ENCODE measurements around the gene FEM1B. TPM values are rescaled to one million over a fixed set of nuclear protein-coding genes. Genes with fewer than 3 reads are reported as not detected.
"Not testable (repeated sequence)": the region's sequence is repeated elsewhere in the genome, so short reads cannot be mapped to it uniquely, and the experiment has no call there.

The FEM1B gene
- total RNA-seq, 2 donors from 2014 or later, result 33.1 to 55.3 TPM

DNA sequence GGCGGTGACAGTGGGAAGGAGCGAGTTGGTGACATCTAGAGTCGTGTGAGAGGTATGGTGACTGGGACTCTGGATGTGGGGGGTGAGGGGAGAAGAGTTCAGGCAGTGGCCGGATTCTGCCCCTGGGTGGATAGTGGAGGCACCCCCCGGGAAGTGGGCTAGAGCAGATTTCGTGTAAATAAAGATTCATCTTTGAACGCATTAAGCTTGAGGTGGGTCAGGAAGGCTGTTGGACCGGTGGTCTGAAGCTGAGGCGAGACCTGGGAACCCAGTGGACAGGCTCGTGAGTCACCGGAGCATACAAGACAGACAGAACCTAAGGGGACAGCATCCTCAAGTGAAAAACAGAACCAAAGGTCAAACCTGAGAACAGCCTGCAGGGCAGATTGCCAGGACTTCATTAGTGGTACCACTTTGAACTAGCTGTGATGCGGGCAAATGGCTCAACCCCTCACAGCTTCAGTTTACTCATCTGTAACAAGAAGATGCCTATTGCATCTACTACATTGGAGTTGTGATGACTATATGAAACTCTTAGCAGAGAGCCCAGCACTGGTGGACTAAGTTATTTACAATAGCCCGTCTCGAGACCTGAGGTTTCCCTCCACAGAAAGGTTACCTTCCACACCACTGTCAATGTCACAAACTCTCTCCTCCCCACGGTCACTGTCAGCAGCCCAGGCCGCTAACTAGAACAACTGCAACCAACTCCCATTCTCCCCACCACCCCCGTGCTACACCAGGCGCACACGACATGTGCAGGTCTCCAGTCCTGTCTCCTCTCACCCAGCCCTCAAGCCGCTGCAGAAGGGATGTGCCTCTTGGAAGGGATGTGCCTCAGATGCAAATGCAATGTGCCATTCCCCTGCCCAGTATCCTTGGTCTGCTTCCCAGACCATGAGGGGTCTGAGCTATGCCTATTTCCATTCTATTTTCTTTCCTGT lies 47.1 kb upstream of the FEM1B start:
- DNase-seq (ENCODE audit: low spot score), result peak; percentile 64
- H3K9me3 ChIP-seq, result no peaks in the 10 kb centered on the region
- H3K27me3 ChIP-seq, result no peaks in the 10 kb centered on the region
- peak overlapping the region; percentile 58 to 68 for H3K4me3 ChIP-seq
- H3K4me1 ChIP-seq, result peaks cover 0 to 21% of the 10 kb centered on the region in 2 donors
- no peaks in the 10 kb centered on the region for H3K36me3 ChIP-seq
- peak overlapping the region; percentile 77 to 81 for H3K27ac ChIP-seq
- TF ChIP-seq CTCF (IDR thresholded peaks at IDR 0.05), result peak in 1 of 2 donors; percentile 6

GRCh38 chr15:68231102-68231818 lies 46.3 kb upstream of the FEM1B start:
- Histone ChIP-seq H3K27ac (no peak overlapping the region), H3K4me1 (peaks cover 0 to 21% of the 10 kb centered on the region in 2 donors), H3K4me3 (no peak overlapping the region), H3K36me3 (no peaks in the 10 kb centered on the region), H3K27me3 (no peaks in the 10 kb centered on the region), H3K9me3 (no peaks in the 10 kb centered on the region)
- TF ChIP-seq CTCF (IDR thresholded peaks at IDR 0.05), result no peak
- DNase-seq (ENCODE audit: low spot score), result peak; percentile 47

DNA sequence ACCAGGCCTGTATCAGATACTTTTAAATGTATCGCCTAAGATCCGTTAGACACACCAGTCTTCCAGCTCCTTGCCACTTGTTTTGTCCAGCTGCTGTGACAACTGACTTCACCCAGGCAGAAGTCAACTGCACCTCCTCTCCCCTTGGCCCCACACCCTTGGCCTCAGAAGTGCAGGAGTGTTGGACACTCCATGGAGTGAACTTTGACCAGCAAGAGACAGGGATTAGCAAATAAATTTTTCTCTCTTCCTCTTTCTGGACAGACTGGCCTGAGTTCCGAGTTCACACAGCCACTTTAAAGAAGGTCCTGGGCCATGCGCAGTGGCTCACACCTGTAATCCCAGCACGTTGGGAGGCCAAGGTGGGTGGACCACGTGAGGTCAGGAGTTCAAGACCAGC lies 45.1 kb upstream of the FEM1B start:
- no peaks in the 10 kb centered on the region for H3K27me3 ChIP-seq
- peaks cover 0 to 21% of the 10 kb centered on the region in 2 donors for H3K4me1 ChIP-seq
- no peaks in the 10 kb centered on the region for H3K36me3 ChIP-seq
- no peaks in the 10 kb centered on the region for H3K9me3 ChIP-seq
- H3K27ac ChIP-seq, result no peak overlapping the region
- no peak overlapping the region for H3K4me3 ChIP-seq
- peak; percentile 47 for DNase-seq (ENCODE audit: low spot score)
- TF ChIP-seq CTCF (IDR thresholded peaks at IDR 0.05), result no peak

- no peak for DNase-seq (ENCODE audit: low spot score)
- H3K27me3 ChIP-seq, result no peaks in the 10 kb centered on the region
- H3K36me3 ChIP-seq, result no peaks in the 10 kb centered on the region
- H3K27ac ChIP-seq, result no peak overlapping the region
- H3K9me3 ChIP-seq, result no peaks in the 10 kb centered on the region
- H3K4me3 ChIP-seq, result no peak overlapping the region
- peaks cover 0 to 17% of the 10 kb centered on the region in 2 donors for H3K4me1 ChIP-seq
- TF ChIP-seq CTCF (IDR thresholded peaks at IDR 0.05), result no peak
Measured at GRCh38 chr15:68232937-68233336, 44.6 kb upstream of the FEM1B start.

- Histone ChIP-seq H3K27ac (no peak overlapping the region), H3K4me1 (peaks cover 0 to 7% of the 10 kb centered on the region in 2 donors), H3K36me3 (no peaks in the 10 kb centered on the region), H3K27me3 (no peaks in the 10 kb centered on the region), H3K4me3 (no peak overlapping the region), H3K9me3 (no peaks in the 10 kb centered on the region)
- no peak for TF ChIP-seq CTCF (IDR thresholded peaks at IDR 0.05)
- no peak for DNase-seq (ENCODE audit: low spot score)
Measured at GRCh38 chr15:68234060-68234459, 43.5 kb upstream of the FEM1B start.

DNA sequence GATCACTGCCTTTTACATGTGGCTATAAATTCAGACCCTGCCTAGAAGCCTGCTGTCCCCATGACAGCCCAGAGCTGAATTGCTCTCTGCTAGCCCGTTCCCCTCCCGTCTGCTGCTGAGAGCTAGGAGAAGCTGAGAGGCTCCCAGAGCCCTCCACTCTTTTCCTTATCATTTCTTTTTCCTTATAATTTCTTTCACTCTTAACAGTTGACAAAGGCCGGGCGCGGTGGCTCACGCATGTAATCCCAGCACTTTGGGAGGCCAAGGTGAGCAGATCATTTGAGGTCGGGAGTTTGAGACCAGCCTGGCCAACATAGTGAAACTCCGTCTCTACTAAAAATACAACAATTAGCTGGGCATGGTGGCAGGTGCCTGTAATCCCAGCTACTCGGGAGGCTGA lies 43.0 kb upstream of the FEM1B start:
- not testable (repeated sequence) for H3K4me3 ChIP-seq; H3K27me3 ChIP-seq; H3K27ac ChIP-seq; H3K9me3 ChIP-seq; H3K36me3 ChIP-seq; H3K4me1 ChIP-seq; DNase-seq (ENCODE audit: low spot score)

Data from right atrium auricular region (tissue), 2 donors.